Fibroblast of lung (primary cell): ENCODE data around the gene REXO5. TPM values are rescaled to one million over a fixed set of nuclear protein-coding genes. Genes with fewer than 3 reads are reported as not detected.

Source experiments
- DNase-seq, 2 donors: peaks; one replicate each; pipeline versions ENCODE4 v3.0.0 to v3.0.0-alpha.2; 2010; ENCODE audit warnings: low read depth in 2 of 2
- H2AFZ ChIP-seq: 2 replicates; pipeline ENCODE4 v1.5.1; 2012; ENCODE audit warnings: low read length, control low read depth, inconsistent platforms
- H3K27ac ChIP-seq: 2 replicates; pipeline ENCODE4 v1.5.1; 2011; ENCODE audit warnings: low read length, control low read depth; ENCODE audit not compliant: insufficient read depth
- H3K27me3 ChIP-seq: 2 replicates; pipeline ENCODE4 v1.5.1; 2011; ENCODE audit warnings: mild to moderate bottlenecking, low read length; ENCODE audit not compliant: control insufficient read depth, insufficient read depth
- H3K36me3 ChIP-seq: 2 replicates; pipeline ENCODE4 v1.5.1; 2011; ENCODE audit warnings: low read length; ENCODE audit not compliant: control insufficient read depth, insufficient read depth
- H3K4me1 ChIP-seq: 2 replicates; pipeline ENCODE4 v1.5.1; 2011; ENCODE audit warnings: low read length; ENCODE audit not compliant: control insufficient read depth, insufficient read depth; ENCODE audit errors: extremely low read depth
- H3K4me2 ChIP-seq: 2 replicates; pipeline ENCODE4 v1.5.1; 2011; ENCODE audit warnings: low read length, control low read depth; ENCODE audit not compliant: insufficient read depth; ENCODE audit errors: extremely low read depth
- H3K4me3 ChIP-seq, 4 experiments: fragments of 200-600 bp in 1 of 4; sonication (generic) in 1 of 4; replicated peaks in 1 of 4; 2 replicates each; pipeline ENCODE4 v1.5.1; 2011 to 2016; ENCODE audit warnings: low read length in 4 of 4, low read depth in 3 of 4, mild to moderate bottlenecking in 3 of 4, control low read depth in 2 of 4, inconsistent platforms in 1 of 4, mixed read lengths in 1 of 4; ENCODE audit not compliant: insufficient read depth in 1 of 4; ENCODE audit errors: control extremely low read depth in 1 of 4
- H3K79me2 ChIP-seq: 2 replicates; pipeline ENCODE4 v1.5.1; 2012; ENCODE audit warnings: mild to moderate bottlenecking, low read length, inconsistent platforms; ENCODE audit not compliant: control insufficient read depth, insufficient read depth
- H3K9ac ChIP-seq: 2 replicates; pipeline ENCODE4 v1.5.1; 2011; ENCODE audit warnings: mild to moderate bottlenecking, low read length, control low read depth; ENCODE audit not compliant: insufficient read depth
- H3K9me3 ChIP-seq: 2 replicates; pipeline ENCODE4 v1.5.1; 2012; ENCODE audit warnings: low read depth, low read length; ENCODE audit not compliant: control insufficient read depth, insufficient read depth
- H4K20me1 ChIP-seq: 2 replicates; pipeline ENCODE4 v1.5.1; 2011; ENCODE audit warnings: low read length; ENCODE audit not compliant: control insufficient read depth, insufficient read depth; ENCODE audit errors: extremely low read depth
- EZH2 ChIP-seq: IDR thresholded peaks from 2 replicates; pipeline ENCODE4 v1.5.1; 2012; ENCODE audit warnings: low read length, control low read depth, mild to moderate bottlenecking; ENCODE audit errors: missing control alignments
- polyA plus RNA-seq, 2 donors: library from polyadenylated mRNA; depleted of rRNA in 1 of 2; stranded (reverse) in 1 of 2; unstranded in 1 of 2; fragments of >200 nt; gene quantifications; 2 replicates each; pipeline ENCODE4 v1.2.1, GENCODE V29; 2011 to 2012; ENCODE audit warnings: missing spikeins in 1 of 2
- total RNA-seq: library from RNA; depleted of rRNA; stranded (reverse); fragments of >200 nt; gene quantifications from 2 replicates; pipeline ENCODE4 v1.2.1, GENCODE V29; 2014
- TF ChIP-seq, protein P1 (sequence below), 2 donors: IDR thresholded peaks in 1 of 2; conservative IDR thresholded peaks in 1 of 2; 1 replicate in 1 of 2; 2 replicates in 1 of 2; pipeline ENCODE4 v1.5.1; 2011 to 2012; ENCODE audit warnings: low read length in 2 of 2, control low read depth in 1 of 2, inconsistent platforms in 1 of 2, low read depth in 1 of 2, mild to moderate bottlenecking in 1 of 2

REXO5 gene
- total and polyA plus RNA-seq, 2 donors (not counting 1 experiment from before 2014, with no cell fraction given), result 5.6 to 9.1 TPM

- H3K9me3 ChIP-seq, result no peaks in the 10 kb centered on the region
- no peak overlapping the region for H3K27ac ChIP-seq
- no peaks in the 10 kb centered on the region for H4K20me1 ChIP-seq
- H3K36me3 ChIP-seq, result peaks cover 2% of the 10 kb centered on the region
- no peak for TF ChIP-seq EZH2
- TF ChIP-seq, protein P1, sequence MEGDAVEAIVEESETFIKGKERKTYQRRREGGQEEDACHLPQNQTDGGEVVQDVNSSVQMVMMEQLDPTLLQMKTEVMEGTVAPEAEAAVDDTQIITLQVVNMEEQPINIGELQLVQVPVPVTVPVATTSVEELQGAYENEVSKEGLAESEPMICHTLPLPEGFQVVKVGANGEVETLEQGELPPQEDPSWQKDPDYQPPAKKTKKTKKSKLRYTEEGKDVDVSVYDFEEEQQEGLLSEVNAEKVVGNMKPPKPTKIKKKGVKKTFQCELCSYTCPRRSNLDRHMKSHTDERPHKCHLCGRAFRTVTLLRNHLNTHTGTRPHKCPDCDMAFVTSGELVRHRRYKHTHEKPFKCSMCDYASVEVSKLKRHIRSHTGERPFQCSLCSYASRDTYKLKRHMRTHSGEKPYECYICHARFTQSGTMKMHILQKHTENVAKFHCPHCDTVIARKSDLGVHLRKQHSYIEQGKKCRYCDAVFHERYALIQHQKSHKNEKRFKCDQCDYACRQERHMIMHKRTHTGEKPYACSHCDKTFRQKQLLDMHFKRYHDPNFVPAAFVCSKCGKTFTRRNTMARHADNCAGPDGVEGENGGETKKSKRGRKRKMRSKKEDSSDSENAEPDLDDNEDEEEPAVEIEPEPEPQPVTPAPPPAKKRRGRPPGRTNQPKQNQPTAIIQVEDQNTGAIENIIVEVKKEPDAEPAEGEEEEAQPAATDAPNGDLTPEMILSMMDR (conservative IDR thresholded peaks at IDR 0.05 in 1 of 2, IDR thresholded peaks at IDR 0.05 in 1 of 2; ENCODE audit: low read depth in 1 of 2, low read length in 2 of 2), result no peak
- no peaks in the 10 kb centered on the region for H3K4me1 ChIP-seq
- H3K4me3 ChIP-seq, result no peak overlapping the region
- no peak overlapping the region for H2AFZ ChIP-seq
- no peak overlapping the region for H3K9ac ChIP-seq
- no peaks in the 10 kb centered on the region for H3K79me2 ChIP-seq
- DNase-seq, result no peak
- no peak overlapping the region for H3K4me2 ChIP-seq
- H3K27me3 ChIP-seq, result no peaks in the 10 kb centered on the region
These were observed 33.2 kb downstream of the REXO5 start for GRCh38 chr16:20839504-20839903.

- H2AFZ ChIP-seq, result no peak overlapping the region
- no peak overlapping the region for H3K4me3 ChIP-seq
- no peaks in the 10 kb centered on the region for H3K27me3 ChIP-seq
- TF ChIP-seq, protein P1 (conservative IDR thresholded peaks at IDR 0.05 in 1 of 2, IDR thresholded peaks at IDR 0.05 in 1 of 2; ENCODE audit: low read depth in 1 of 2, low read length in 2 of 2), result no peak
- no peak for TF ChIP-seq EZH2
- peak in 1 of 2 donors; percentile 38 for DNase-seq
- H3K36me3 ChIP-seq, result peaks cover 2% of the 10 kb centered on the region
- no peaks in the 10 kb centered on the region for H3K79me2 ChIP-seq
- H3K9ac ChIP-seq, result no peak overlapping the region
- H4K20me1 ChIP-seq, result no peaks in the 10 kb centered on the region
- H3K9me3 ChIP-seq, result no peaks in the 10 kb centered on the region
- no peaks in the 10 kb centered on the region for H3K4me1 ChIP-seq
- no peak overlapping the region for H3K27ac ChIP-seq
- H3K4me2 ChIP-seq, result no peak overlapping the region
These were observed 37.7 kb downstream of the REXO5 start for GRCh38 chr16:20844054-20844453.

DNA sequence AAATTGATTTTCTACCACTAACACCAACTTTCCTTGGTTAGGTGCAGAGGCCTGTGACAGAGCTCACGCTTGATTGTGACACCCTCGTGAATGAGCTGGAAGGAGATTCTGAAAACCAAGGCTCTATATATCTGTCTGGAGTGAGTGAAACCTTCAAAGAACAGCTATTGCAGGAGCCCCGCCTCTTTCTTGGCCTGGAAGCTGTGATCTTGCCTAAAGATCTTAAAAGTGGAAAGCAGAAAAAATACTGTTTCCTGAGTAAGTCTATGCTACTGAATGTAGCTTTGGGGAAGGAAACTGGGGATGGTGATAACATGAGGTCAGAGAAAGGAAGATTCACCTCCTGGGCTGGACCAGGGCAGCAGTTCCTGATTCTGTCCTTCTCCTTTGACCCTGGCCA lies 38.3 kb downstream of the REXO5 start:
- no peak for DNase-seq
- Histone ChIP-seq H3K36me3 (peaks cover 2% of the 10 kb centered on the region), H3K9me3 (no peaks in the 10 kb centered on the region), H3K9ac (no peak overlapping the region), H3K4me1 (no peaks in the 10 kb centered on the region), H3K4me3 (no peak overlapping the region), H3K4me2 (no peak overlapping the region), H4K20me1 (no peaks in the 10 kb centered on the region), H3K79me2 (no peaks in the 10 kb centered on the region), H2AFZ (no peak overlapping the region), H3K27me3 (no peaks in the 10 kb centered on the region), H3K27ac (no peak overlapping the region)
- TF ChIP-seq, protein P1 (conservative IDR thresholded peaks at IDR 0.05 in 1 of 2, IDR thresholded peaks at IDR 0.05 in 1 of 2; ENCODE audit: low read depth in 1 of 2, low read length in 2 of 2), result no peak
- TF ChIP-seq EZH2, result no peak
